A673 (cell line): Measurements from ENCODE around the gene LMNB1. TPM values are rescaled to one million over a fixed set of nuclear protein-coding genes. Genes with fewer than 3 reads are reported as not detected.

ENCODE experiments used
- BruUV-seq: library from RNA; stranded (reverse); fragments of 400-500 nt; replicated peaks from 2 replicates; lab custom pipeline; 2021; lab: Mats Ljungman, UMichigan
- CTCF ChIA-PET: fragments of 300-600 bp; sonication (Branson Sonifier 250); formaldehyde crosslinking; loops from one replicate; lab custom pipeline; 2022; ENCODE audit warnings: antibody characterized with exemption; lab: Charles Lee
- POLR2A ChIA-PET: fragments of 300-600 bp; sonication (Branson Sonifier 250); formaldehyde crosslinking; loops from one replicate; lab custom pipeline; 2022; ENCODE audit warnings: antibody characterized with exemption; ENCODE audit not compliant: low non-redundant PET; lab: Charles Lee
- DNase-seq: peaks from one replicate; pipeline ENCODE4 v3.0.0-alpha.2; 2015; ENCODE audit warnings: low spot score
- H3K27ac ChIP-seq: fragments of 200-600 bp; sonication (generic); 2 replicates; pipeline ENCODE4 v1.5.1; 2016; ENCODE audit warnings: mixed run types, low read depth, mild to moderate bottlenecking, mixed read lengths, antibody characterized with exemption, low read length; ENCODE audit not compliant: poor library complexity, severe bottlenecking
- H3K27me3 ChIP-seq: fragments of 200-600 bp; sonication (generic); replicated peaks from 2 replicates; pipeline ENCODE4 v1.6.1; 2017; ENCODE audit warnings: mixed run types, low read depth, mild to moderate bottlenecking, mixed read lengths, antibody characterized with exemption, low read length; ENCODE audit not compliant: insufficient read depth, poor library complexity
- H3K36me3 ChIP-seq: fragments of 200-600 bp; sonication (generic); 2 replicates; pipeline ENCODE4 v1.6.1; 2016; ENCODE audit warnings: mixed run types, mild to moderate bottlenecking, mixed read lengths, antibody characterized with exemption, low read length; ENCODE audit not compliant: insufficient read depth, poor library complexity, severe bottlenecking
- H3K4me1 ChIP-seq: fragments of 200-600 bp; sonication (generic); 2 replicates; pipeline ENCODE4 v1.6.1; 2017; ENCODE audit warnings: mixed run types, mild to moderate bottlenecking, mixed read lengths, antibody characterized with exemption, low read length; ENCODE audit not compliant: insufficient read depth, poor library complexity, severe bottlenecking
- H3K4me3 ChIP-seq: fragments of 200-600 bp; sonication (generic); 2 replicates; pipeline ENCODE4 v1.5.1; 2016; ENCODE audit warnings: low read depth, mixed run types, mild to moderate bottlenecking, mixed read lengths, low read length; ENCODE audit not compliant: poor library complexity, severe bottlenecking
- H3K9me3 ChIP-seq: fragments of 200-600 bp; sonication (generic); 2 replicates; pipeline ENCODE4 v1.6.1; 2016; ENCODE audit warnings: mixed run types, low read depth, mild to moderate bottlenecking, mixed read lengths, antibody characterized with exemption, low read length; ENCODE audit not compliant: poor library complexity, severe bottlenecking
- CTCF ChIP-seq: fragments of 300-800, 200-600 bp; sonication (generic); conservative IDR thresholded peaks from 2 replicates; pipeline ENCODE4 v1.5.1; 2017; ENCODE audit warnings: low read depth, mild to moderate bottlenecking, antibody characterized with exemption, low read length, moderate library complexity, mixed read lengths
- EZH2 ChIP-seq: fragments of 200-600 bp; sonication (generic); IDR thresholded peaks from 2 replicates; pipeline ENCODE4 v1.6.1; 2017; ENCODE audit warnings: borderline replicate concordance, low read depth, mild to moderate bottlenecking, mixed read lengths, antibody characterized with exemption, low read length; ENCODE audit not compliant: poor library complexity, severe bottlenecking
- intact Hi-C: fragments of 100-400 bp; cut with micrococcal nuclease; formaldehyde crosslinking; loops from one replicate; pipeline ENCODE4 v1.10.0; 2022; ENCODE audit not compliant: unreplicated experiment
- total RNA-seq: library from RNA; stranded (reverse); gene quantifications from 2 replicates; pipeline ENCODE4 v1.2.3, GENCODE V29; 2021

Gene LMNB1
- total RNA-seq, 1 experiment from 2014 or later = 267 TPM

- POLR2A ChIA-PET = no interaction called here
- DNase-seq = no peak
- Histone ChIP-seq H3K27me3 (no peaks in the 10 kb centered on the region), H3K36me3 (no peaks in the 10 kb centered on the region), H3K27ac (no peak overlapping the region), H3K4me1 (peaks cover 7% of the 10 kb centered on the region), H3K9me3 (no peaks in the 10 kb centered on the region), H3K4me3 (no peak overlapping the region)
- BruUV-seq = no TSS peak
- CTCF ChIA-PET = no interaction called here
- TF ChIP-seq EZH2 = no peak
- TF ChIP-seq CTCF = no peak
- intact Hi-C loops = no loop called here
These were observed 107.4 kb downstream of the LMNB1 start for GRCh38 chr5:126884269-126884819.

Other genes with a start within 250 kb of the LMNB1 start
- 95.2 and 112 TPM in 2 replicates for gene ALDH7A1, start 181.9 kb upstream of the LMNB1 start, total RNA-seq
- gene PHAX, start 176.2 kb upstream of the LMNB1 start, total RNA-seq = 71.3 and 73.1 TPM in 2 replicates